Measurements from ENCODE around the gene DNM3. TPM values are rescaled to one million over a fixed set of nuclear protein-coding genes. Genes with fewer than 3 reads are reported as not detected.

DNM3 gene
- total and polyA plus RNA-seq, 2 of the 8 experiments (the other 6 are each of a cell fraction or from before 2014, with no cell fraction given), result 2.0 to 8.5 TPM

DNA sequence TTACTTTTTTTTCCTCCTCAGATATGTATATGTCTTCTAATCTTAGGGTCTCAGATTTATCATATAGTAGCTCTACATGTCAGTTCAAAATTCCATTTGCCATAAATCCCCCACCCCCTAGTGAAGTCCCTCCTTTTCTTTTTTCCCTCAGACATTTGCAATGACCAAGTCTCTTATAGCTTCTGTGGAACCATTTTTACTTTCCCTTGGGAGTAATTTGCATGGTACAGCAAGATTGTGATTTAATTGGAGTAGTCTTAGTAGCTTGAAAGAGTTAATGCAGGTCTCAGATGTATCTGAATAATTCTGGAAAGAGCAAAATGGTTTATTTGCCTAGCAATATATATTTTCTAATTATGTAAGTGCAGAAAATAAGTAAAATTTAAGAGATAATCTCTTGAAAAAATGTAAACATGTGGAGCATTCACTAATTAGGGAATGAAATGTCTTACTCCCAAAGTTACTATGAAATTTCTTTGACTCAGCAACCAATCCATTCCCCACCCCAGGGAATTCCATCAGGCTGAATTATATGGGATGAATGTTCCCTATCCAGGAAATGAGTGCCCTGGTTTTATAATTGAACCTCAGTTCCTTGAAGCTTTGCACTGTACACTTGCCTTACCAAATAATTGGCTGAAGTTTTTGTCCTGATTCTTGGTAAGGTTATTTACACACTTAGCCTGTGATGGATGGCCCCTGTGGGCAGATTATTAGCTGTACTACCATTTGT lies 267.0 kb downstream of the DNM3 start:
- DNase-seq (ENCODE audit: low read depth in 1 of 2, low spot score in 2 of 2) (no peak), FAIRE-seq (no peak)
- Histone ChIP-seq H3K79me1 (ENCODE audit: low read depth, low read length) (no peaks in the 10 kb centered on the region), H3K23me2 (ENCODE audit: low read depth, low read length) (no peaks in the 10 kb centered on the region), H4K91ac (replicated peaks; ENCODE audit: insufficient read length, low read length) (no peak overlapping the region), H2BK20ac (ENCODE audit: low read length) (no peak overlapping the region), H2AFZ (ENCODE audit: low read length) (no peak overlapping the region), H3K4me2 (ENCODE audit: insufficient read depth in 1 of 2, low read depth in 2 of 2, low read length in 2 of 2) (no peak overlapping the region), H2BK12ac (ENCODE audit: low read depth, low read length) (no peak overlapping the region), H4K5ac (ENCODE audit: insufficient read length, low read depth, low read length) (no peak overlapping the region), H4K20me1 (replicated peaks in 1 of 2; ENCODE audit: control insufficient read depth in 1 of 2, insufficient read depth in 2 of 2, low read length in 2 of 2) (no peaks in the 10 kb centered on the region), H3K9ac (replicated peaks in 1 of 4; ENCODE audit: extremely low read depth in 1 of 4, low read depth in 3 of 4, low read length in 3 of 4) (no peak overlapping the region), H3K4me1 (replicated peaks in 1 of 4; ENCODE audit: control insufficient read depth in 3 of 4, insufficient read depth in 4 of 4, low read length in 3 of 4) (no peaks in the 10 kb centered on the region), H2AK5ac (ENCODE audit: low read depth, low read length) (no peak overlapping the region), H3K9me3 (ENCODE audit: insufficient read depth in 2 of 2, low read depth in 1 of 2, low read length in 1 of 2) (no peaks in the 10 kb centered on the region), H3K56ac (replicated peaks; ENCODE audit: insufficient read length, low read depth, low read length) (no peak overlapping the region), H3K4me3 (ENCODE audit: extremely low read depth in 1 of 4, insufficient read depth in 2 of 4, low read depth in 3 of 4, low read length in 4 of 4) (no peak overlapping the region), H4K8ac (ENCODE audit: extremely low read depth, insufficient read depth, low read length) (no peak overlapping the region), H3K27me3 (replicated peaks in 1 of 4; ENCODE audit: control insufficient read depth in 3 of 4, extremely low read depth in 1 of 4, insufficient read depth in 3 of 4, low read length in 3 of 4) (no peaks in the 10 kb centered on the region), H3K23ac (ENCODE audit: insufficient read length) (no peak overlapping the region), H3K4ac (replicated peaks; ENCODE audit: insufficient read length, low read depth, low read length) (no peak overlapping the region), H3K14ac (ENCODE audit: insufficient read length) (no peak overlapping the region), H2BK5ac (ENCODE audit: low read depth, low read length) (no peak overlapping the region), H2BK15ac (ENCODE audit: low read length) (no peak overlapping the region), H3K79me2 (ENCODE audit: control insufficient read depth in 1 of 2, insufficient read depth in 2 of 2, low read length in 2 of 2) (no peaks in the 10 kb centered on the region), H3K18ac (ENCODE audit: extremely low read depth, low read length) (no peak overlapping the region), H2BK120ac (replicated peaks; ENCODE audit: low read depth, low read length) (no peak overlapping the region), H3K36me3 (ENCODE audit: control insufficient read depth in 2 of 4, insufficient read depth in 4 of 4, low read length in 3 of 4) (no peaks in the 10 kb centered on the region), H3K27ac (ENCODE audit: low read depth, low read length) (no peak overlapping the region)
- ChIA-PET POLR2A (ENCODE audit: partially characterized antibody) (no interaction called here), CTCF (ENCODE audit: partially characterized antibody) (interaction anchor here (0.6 to 1.4 kb wide), 7 partner anchors 10 to 463 kb away, joined by 3 to 4 read pairs (median 3); no protein-coding TSS in a partner anchor)
- no peak for TF ChIP-seq CHD2 (IDR thresholded peaks at IDR 0.05; ENCODE audit: low read length)
- TF ChIP-seq SP4 (IDR thresholded peaks at IDR 0.05; ENCODE audit: low read length), result no peak
- no peak for TF ChIP-seq SUZ12 (IDR thresholded peaks at IDR 0.05; ENCODE audit: low read length)
- TF ChIP-seq MAFK (IDR thresholded peaks at IDR 0.05; ENCODE audit: low read depth, low read length), result no peak
- TF ChIP-seq SP2 (IDR thresholded peaks at IDR 0.05; ENCODE audit: low read length), result no peak
- no peak for TF ChIP-seq POLR2A (IDR thresholded peaks at IDR 0.05; ENCODE audit: control extremely low read depth in 1 of 2, low read depth in 2 of 2, low read length in 2 of 2)
- TF ChIP-seq, protein P1, sequence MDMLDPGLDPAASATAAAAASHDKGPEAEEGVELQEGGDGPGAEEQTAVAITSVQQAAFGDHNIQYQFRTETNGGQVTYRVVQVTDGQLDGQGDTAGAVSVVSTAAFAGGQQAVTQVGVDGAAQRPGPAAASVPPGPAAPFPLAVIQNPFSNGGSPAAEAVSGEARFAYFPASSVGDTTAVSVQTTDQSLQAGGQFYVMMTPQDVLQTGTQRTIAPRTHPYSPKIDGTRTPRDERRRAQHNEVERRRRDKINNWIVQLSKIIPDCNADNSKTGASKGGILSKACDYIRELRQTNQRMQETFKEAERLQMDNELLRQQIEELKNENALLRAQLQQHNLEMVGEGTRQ (IDR thresholded peaks at IDR 0.05; ENCODE audit: low read length), result no peak
- no peak for TF ChIP-seq ASH2L (IDR thresholded peaks at IDR 0.05; ENCODE audit: low read length)
- TF ChIP-seq JUN (IDR thresholded peaks at IDR 0.05; ENCODE audit: low read depth, low read length), result no peak
- TF ChIP-seq SAP30 (IDR thresholded peaks at IDR 0.05; ENCODE audit: insufficient read depth, insufficient replicate concordance, low read length), result no peak
- no peak for TF ChIP-seq CTCF (IDR thresholded peaks at IDR 0.05; ENCODE audit: control extremely low read depth in 1 of 3, insufficient read depth in 1 of 3, low read depth in 1 of 3, low read length in 3 of 3)

All from H1 (cell line).